ENCODE measurements around the gene THG1L. TPM values are rescaled to one million over a fixed set of nuclear protein-coding genes. Genes with fewer than 3 reads are reported as not detected.

THG1L gene
- total and polyA plus RNA-seq, 2 of the 4 experiments (the other 2 are of a cell fraction): 15.2 to 20.4 TPM

GRCh38 chr5:157748760-157749461 is 17.7 kb downstream of the THG1L start:
- H3K27ac ChIP-seq (ENCODE audit: insufficient read depth, low read length): no peak overlapping the region
- no peak overlapping the region for H3K9ac ChIP-seq (ENCODE audit: low read depth, low read length)
- peak overlapping the region; percentile 44 to 58; a peak in 2 of 4 replicates for H4K8ac ChIP-seq (ENCODE audit: low read depth in 2 of 2, low read length in 2 of 2)
- peak; percentile 74 for ATAC-seq (ENCODE audit: low read depth)
- peaks cover 5% of the 10 kb centered on the region; the same call in 1 of the 2 replicates for H3K9me1 ChIP-seq (ENCODE audit: insufficient read depth, low read length)
- no TSS peak for BruUV-seq (replicated peaks)
- H2BK15ac ChIP-seq (ENCODE audit: low read depth, low read length): no peak overlapping the region
- no peak overlapping the region for H2BK20ac ChIP-seq (ENCODE audit: low read depth, low read length)
- no peak overlapping the region for H3K56ac ChIP-seq (ENCODE audit: extremely low read depth, insufficient read depth, low read length)
- H2BK120ac ChIP-seq (ENCODE audit: low read depth, low read length): no peak overlapping the region
- 40% methylated on average over 1 of the region's 4 CpGs; no CpG with 5 or more reads in 1 of the 2 experiments for WGBS, 2 experiments (ENCODE audit: extremely low coverage in 2 of 2, insufficient read length in 1 of 2)
- dilution Hi-C loops (cut with HindIII; ENCODE audit: low sequenced_read_pairs, unreplicated experiment): no loop called here
- no peak overlapping the region for H3K23ac ChIP-seq (ENCODE audit: low read depth, low read length)
- peak overlapping the region; percentile 75; the same call in 1 of the 2 replicates for H3K18ac ChIP-seq (ENCODE audit: low read depth, low read length)
- no peaks in the 10 kb centered on the region for H4K20me1 ChIP-seq (ENCODE audit: insufficient read depth, low read length)
- H2AFZ ChIP-seq (replicated peaks; ENCODE audit: low read length, poor library complexity): no peak overlapping the region
- in situ Hi-C loops (cut with MboI; ENCODE audit: low sequenced_read_pairs): loop anchor here (10.0 kb wide), 1 partner anchor 604 kb away; the partner anchor contains the start of gene MED7
- CTCF ChIA-PET: interaction anchor here (0.6 to 1.0 kb wide), 4 partner anchors 9 to 1233 kb away, joined by 3 to 4 read pairs (median 3); no protein-coding TSS in a partner anchor
- H3K9me3 ChIP-seq (ENCODE audit: control insufficient read depth, insufficient read depth, low read length): no peaks in the 10 kb centered on the region
- no peak overlapping the region for H2AK9ac ChIP-seq (replicated peaks; ENCODE audit: low read depth, low read length, poor library complexity)
- no peak overlapping the region for H2AK5ac ChIP-seq (ENCODE audit: low read depth, low read length)
- no peaks in the 10 kb centered on the region for H3K27me3 ChIP-seq (ENCODE audit: control insufficient read depth, insufficient read depth, low read length)
- POLR2A ChIA-PET (ENCODE audit: unreplicated experiment): no interaction called here
- peak overlapping the region; percentile 16; the same call in 1 of the 2 replicates for H3K4me2 ChIP-seq (ENCODE audit: low read depth, low read length)
- peak overlapping the region; percentile 17; the same call in 1 of the 2 replicates for H3K14ac ChIP-seq (replicated peaks; ENCODE audit: low read depth, low read length)
- peak overlapping the region; percentile 65; the same call in 1 of the 2 replicates for H3K4ac ChIP-seq (ENCODE audit: low read depth, low read length)
- intact Hi-C loops (cut with micrococcal nuclease): no loop called here
- no peaks in the 10 kb centered on the region; the same call in 1 of the 2 replicates for H3K36me3 ChIP-seq (ENCODE audit: control insufficient read depth, insufficient read depth, low read length)
- DNase-seq: peak; percentile 93
- H3K4me1 ChIP-seq (ENCODE audit: control insufficient read depth, insufficient read depth, low read length): peaks cover 5% of the 10 kb centered on the region
- no peak overlapping the region; the same call in 1 of the 2 replicates for H4K5ac ChIP-seq (ENCODE audit: low read depth, low read length)
- H4K91ac ChIP-seq (ENCODE audit: insufficient read depth, low read depth, low read length): no peak overlapping the region
- peak overlapping the region; percentile 50 for H2BK5ac ChIP-seq (ENCODE audit: low read depth, low read length, poor library complexity, severe bottlenecking)
- no peak overlapping the region for H3K4me3 ChIP-seq (ENCODE audit: insufficient read depth, low read depth, low read length)
- H3K79me1 ChIP-seq (ENCODE audit: low read depth in 1 of 2, low read length in 2 of 2): peaks cover 35 to 48% of the 10 kb centered on the region in 2 experiments
- TF ChIP-seq USF2 (IDR thresholded peaks at IDR 0.05; ENCODE audit: low read depth, low read length) (no peak), BHLHE40 (IDR thresholded peaks at IDR 0.05; ENCODE audit: low read depth, low read length) (no peak), SMC3 (IDR thresholded peaks at IDR 0.05; ENCODE audit: low read depth, low read length) (no peak), RAD21 (IDR thresholded peaks at IDR 0.05; ENCODE audit: low read length) (peak; percentile 31), NFE2L2 (IDR thresholded peaks at IDR 0.05; ENCODE audit: low read depth, low read length) (no peak), POLR2A (IDR thresholded peaks at IDR 0.05; ENCODE audit: low read depth, low read length) (no peak), CEBPB (IDR thresholded peaks at IDR 0.05; ENCODE audit: low read depth, low read length) (peak; percentile 97), MAFK (IDR thresholded peaks at IDR 0.05; ENCODE audit: low read depth, low read length) (0 out of 2 replicates have a peak, but pooled peaks have one; percentile 11), RCOR1 (IDR thresholded peaks at IDR 0.05; ENCODE audit: insufficient replicate concordance, low read length) (no peak), ELK1 (IDR thresholded peaks at IDR 0.05; ENCODE audit: borderline replicate concordance, low read depth, low read length) (no peak), MXI1 (IDR thresholded peaks at IDR 0.05; ENCODE audit: borderline replicate concordance, low read depth, low read length) (no peak), CHD1 (IDR thresholded peaks at IDR 0.05; ENCODE audit: low read depth, low read length) (no peak), RFX5 (IDR thresholded peaks at IDR 0.05; ENCODE audit: low read depth, low read length) (no peak)
- TF ChIP-seq, protein P1, sequence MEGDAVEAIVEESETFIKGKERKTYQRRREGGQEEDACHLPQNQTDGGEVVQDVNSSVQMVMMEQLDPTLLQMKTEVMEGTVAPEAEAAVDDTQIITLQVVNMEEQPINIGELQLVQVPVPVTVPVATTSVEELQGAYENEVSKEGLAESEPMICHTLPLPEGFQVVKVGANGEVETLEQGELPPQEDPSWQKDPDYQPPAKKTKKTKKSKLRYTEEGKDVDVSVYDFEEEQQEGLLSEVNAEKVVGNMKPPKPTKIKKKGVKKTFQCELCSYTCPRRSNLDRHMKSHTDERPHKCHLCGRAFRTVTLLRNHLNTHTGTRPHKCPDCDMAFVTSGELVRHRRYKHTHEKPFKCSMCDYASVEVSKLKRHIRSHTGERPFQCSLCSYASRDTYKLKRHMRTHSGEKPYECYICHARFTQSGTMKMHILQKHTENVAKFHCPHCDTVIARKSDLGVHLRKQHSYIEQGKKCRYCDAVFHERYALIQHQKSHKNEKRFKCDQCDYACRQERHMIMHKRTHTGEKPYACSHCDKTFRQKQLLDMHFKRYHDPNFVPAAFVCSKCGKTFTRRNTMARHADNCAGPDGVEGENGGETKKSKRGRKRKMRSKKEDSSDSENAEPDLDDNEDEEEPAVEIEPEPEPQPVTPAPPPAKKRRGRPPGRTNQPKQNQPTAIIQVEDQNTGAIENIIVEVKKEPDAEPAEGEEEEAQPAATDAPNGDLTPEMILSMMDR (conservative IDR thresholded peaks at IDR 0.05; ENCODE audit: low read depth, low read length): peak; percentile 37; the same call in 1 of the 2 replicates

Data from IMR-90 (cell line).